ENCODE results near the gene QSOX2.
"Not testable (repeated sequence)": the region's sequence is repeated elsewhere in the genome, so short reads cannot be mapped to it uniquely, and the experiment has no call there.

The QSOX2 gene

GRCh38 chr9:136250676-136251075 is 5.1 kb upstream of the QSOX2 start:
- DNase-seq: no peak

- DNase-seq: peak; percentile 89
Observed at GRCh38 chr9:136249877-136250559, 4.4 kb upstream of the QSOX2 start.

- DNase-seq: no peak
Observed at GRCh38 chr9:136248951-136249876, 3.6 kb upstream of the QSOX2 start.

- DNase-seq: no peak
Observed at GRCh38 chr9:136247947-136248637, 2.5 kb upstream of the QSOX2 start.

GRCh38 chr9:136247551-136247916 is 1.9 kb upstream of the QSOX2 start:
- no peak for DNase-seq

DNA sequence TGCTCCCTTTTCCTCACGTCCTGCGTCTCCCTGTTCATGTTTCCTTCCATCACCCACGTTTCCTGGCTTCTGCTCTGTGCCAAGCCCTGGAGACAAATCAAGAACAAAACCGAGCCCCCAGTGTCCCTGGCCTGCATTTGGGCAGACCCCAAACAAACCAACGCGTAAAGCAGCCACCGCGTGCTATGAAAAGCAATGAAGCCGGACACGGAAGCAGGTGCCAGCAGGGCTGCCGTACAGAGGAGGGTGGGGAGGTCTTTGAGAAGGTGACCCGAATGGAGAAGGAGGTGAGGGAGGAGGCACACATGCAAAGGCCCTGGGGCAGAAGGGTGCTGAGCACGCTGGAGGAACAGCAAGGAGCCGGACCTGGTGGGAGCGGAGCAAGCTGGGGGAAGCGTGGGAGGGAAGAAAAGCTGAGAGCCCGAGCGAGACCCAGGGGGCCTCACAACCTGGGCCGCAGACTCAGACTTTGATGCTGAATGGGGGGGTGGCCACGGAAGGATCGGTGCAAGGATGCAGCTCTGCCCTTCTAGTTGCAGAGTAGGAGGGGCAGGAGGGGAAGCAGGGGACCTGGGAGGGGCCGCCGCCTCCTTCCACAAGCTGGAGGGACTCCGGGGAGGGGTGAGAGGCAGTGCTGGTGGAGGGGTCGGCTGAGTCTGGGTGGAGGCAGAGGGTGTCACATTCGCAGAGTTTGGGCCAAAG is 1.4 kb upstream of the QSOX2 start:
- no peak for DNase-seq

GRCh38 chr9:136244969-136245218 is 718 bp downstream of the QSOX2 start:
- DNase-seq: no peak

GRCh38 chr9:136244122-136244968 is 1.3 kb downstream of the QSOX2 start:
- DNase-seq: no peak

DNA sequence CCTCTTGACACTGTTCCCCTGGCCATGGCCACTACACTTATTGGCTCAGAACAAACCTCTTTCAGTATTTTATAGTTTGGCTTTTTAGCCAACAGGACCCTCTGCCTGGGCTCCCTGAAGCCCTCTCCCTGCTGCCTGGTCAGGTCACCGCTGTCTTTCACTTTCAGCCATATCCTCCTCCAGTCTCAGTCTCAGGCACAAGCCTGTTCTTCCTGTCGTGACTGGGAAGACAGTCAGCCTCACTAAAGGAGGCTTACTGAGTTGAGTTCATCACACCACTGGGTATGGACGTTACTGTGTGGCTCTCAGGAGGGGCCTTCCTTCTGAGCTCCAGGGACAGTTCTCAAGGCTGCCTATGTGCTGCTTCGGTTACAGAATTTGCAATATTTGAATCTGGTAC is 2.0 kb downstream of the QSOX2 start:
- no peak for DNase-seq

DNA sequence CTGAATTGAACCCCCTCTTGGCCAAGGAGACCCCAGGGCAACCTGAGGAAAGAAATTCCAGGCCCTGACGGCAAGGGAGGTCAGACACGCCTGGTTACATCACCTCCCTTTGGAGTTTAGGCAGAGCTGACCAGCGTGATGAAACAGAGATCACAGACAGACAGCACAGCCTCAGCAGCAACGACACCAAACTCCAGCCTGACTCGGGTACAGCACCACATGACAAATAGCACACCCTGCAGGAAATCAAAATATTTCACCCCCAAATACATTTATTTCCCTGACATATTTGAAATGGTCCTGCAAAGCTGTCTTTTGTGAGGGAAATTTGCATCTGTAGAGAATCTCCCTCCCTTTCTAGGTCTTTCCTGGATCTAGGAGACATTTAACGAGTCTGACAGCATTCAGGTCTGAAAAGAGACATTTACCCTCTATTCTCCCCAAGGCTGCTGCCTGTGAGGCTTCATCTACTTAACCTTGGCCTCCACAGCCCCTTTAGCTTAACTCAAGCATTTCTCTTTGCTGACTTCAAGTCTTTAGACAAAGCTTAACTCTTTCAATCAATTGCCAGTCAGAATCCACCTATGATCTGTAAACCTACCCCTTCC is 2.6 kb downstream of the QSOX2 start:
- DNase-seq: no peak

- no peak for DNase-seq
Observed at GRCh38 chr9:136242248-136242647, 3.4 kb downstream of the QSOX2 start.

- DNase-seq: no peak
Observed at GRCh38 chr9:136241542-136241941, 4.1 kb downstream of the QSOX2 start.

- DNase-seq: no peak
Observed at GRCh38 chr9:136240941-136241340, 4.7 kb downstream of the QSOX2 start.

DNA sequence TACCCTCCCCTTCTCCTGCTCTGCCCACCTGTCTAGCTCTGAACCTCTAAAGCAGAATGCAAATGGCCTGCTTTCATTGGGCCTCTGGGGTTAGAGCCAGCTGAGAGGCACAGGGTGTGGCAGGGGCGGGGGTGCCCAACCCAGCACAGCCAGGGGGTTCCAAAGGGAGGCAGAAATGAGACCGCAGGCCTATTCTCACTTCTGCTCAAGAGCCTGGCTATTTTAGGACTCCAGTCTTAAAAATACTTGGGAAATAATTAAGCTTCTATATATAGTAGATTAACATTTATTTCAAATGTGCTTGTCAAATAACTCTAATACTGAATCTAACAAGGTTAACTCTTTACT is 5.7 kb downstream of the QSOX2 start:
- no peak for DNase-seq

DNA sequence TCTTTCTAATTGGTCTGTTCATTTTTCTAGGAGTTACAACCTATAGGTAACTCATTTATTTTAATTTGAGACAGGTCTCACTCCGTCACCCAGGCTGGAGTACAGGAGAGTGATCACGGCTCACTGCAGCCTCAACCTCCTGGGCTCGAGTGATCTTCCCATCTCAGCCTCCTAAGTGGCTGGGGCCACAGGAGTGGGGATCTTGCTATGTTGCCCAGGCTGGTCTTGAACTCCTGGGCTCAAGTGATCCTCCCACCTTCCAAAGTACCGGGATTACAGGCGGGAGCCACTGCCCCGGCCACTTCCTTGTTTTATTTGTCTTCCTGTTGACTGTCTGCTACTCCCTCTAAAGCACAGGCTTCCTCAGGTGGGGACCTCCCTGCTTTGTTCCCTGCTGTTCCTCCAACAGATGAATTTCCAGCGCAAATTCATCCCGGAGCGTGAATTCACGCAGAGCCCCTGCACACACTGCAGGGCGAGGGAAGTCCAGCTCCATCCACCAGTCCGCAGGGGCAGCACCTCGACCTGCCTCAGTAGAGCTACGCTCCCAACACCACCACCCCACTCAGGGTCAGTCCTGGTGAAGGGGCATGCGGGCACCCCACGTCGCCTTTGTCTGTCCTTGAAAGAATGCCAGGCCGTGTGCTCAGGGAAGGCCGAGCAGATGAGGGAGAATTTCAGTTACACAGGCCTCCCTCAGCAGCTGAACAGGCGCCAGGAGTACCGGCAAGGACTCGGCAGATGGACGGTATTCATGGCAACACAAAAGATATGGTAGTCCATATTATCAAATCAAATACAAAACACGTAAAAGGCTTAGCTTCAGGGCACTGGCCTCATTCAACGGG is 6.3 kb downstream of the QSOX2 start:
- peak; percentile 86 for DNase-seq

DNA sequence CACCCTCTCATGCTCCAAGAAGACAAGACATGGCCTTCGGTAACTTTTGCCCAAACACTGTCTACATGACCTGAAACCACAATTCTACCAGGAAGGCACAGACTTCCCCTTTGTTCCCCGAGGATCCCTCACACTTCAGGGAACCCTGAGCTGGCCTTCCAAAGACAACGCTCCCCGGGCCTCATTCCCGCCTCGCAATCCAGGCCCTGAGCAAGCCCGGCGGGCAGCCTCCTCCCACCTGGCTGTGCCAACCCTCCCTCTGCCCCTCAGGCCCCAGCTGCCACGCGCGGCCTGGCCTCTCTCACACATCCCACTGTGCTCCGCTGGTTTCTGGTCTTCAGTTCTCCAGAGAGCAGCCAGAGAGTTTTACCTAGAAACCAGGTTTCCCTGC is 7.3 kb downstream of the QSOX2 start:
- no peak for DNase-seq

DNA sequence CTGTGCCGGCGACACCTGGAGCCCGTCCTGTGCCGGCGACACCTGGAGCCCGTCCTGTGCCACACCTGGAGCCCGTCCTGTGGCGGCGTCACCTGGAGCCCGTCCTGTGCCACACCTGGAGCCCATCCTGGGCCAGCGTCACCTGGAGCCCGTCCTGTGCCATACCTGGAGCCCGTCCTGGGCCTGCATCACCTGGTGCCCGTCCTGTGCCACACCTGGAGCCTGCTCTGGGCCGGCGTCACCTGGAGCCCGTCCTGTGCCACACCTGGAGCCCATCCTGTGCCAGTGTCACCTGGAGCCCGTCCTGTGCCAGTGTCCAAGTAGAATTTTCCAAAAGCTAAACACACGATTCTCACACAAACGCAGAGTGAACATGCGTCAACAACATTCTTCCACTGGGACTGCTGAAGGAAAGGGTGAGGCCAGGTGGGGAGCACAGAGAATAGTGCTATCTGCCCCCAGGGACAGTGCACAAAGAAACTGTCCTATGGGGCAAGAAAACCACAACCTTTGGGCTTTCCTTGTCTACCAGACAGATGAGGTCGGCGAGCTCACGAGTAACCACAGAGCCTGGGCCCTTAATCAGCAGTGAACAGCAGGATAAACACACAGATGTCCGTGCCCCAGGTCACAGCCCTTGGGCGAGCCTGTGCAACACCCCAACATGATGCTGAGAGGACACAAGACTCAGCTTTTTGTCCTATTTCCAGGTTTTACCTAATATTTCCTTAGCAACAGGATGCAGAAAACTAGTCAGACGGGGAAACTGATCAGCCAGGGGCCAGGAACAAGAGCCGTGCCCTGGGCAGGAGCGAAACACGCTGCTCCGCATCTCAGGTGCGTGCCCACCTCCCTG is 7.9 kb downstream of the QSOX2 start:
- DNase-seq: no peak

GRCh38 chr9:136236471-136237410 is 8.9 kb downstream of the QSOX2 start:
- DNase-seq: not testable (repeated sequence)
